H9 (cell line): ENCODE data around the gene PTPRK. TPM values are rescaled to one million over a fixed set of nuclear protein-coding genes. Genes with fewer than 3 reads are reported as not detected.
A peak's percentile ranks its signal among the peaks of the same experiment; 100 is the strongest.

Experiments
- DNase-seq: peaks from one replicate; pipeline ENCODE4 v3.0.0-alpha.2; 2017
- H2AFZ ChIP-seq: one replicate; pipeline ENCODE4 v1.6.1; 2013; ENCODE audit warnings: mild to moderate bottlenecking, low read length, control low read depth, moderate library complexity
- H2AK5ac ChIP-seq: 2 replicates; pipeline ENCODE4 v1.6.1; 2013; ENCODE audit warnings: low read length, control low read depth, mixed read lengths; ENCODE audit not compliant: insufficient read length
- H2BK120ac ChIP-seq: one replicate; pipeline ENCODE4 v1.6.1; 2013; ENCODE audit warnings: low read depth, mild to moderate bottlenecking, low read length, control low read depth, inconsistent platforms; ENCODE audit not compliant: poor library complexity, severe bottlenecking
- H2BK12ac ChIP-seq: 2 replicates; pipeline ENCODE4 v1.6.1; 2013; ENCODE audit warnings: low read length, control low read depth, mixed read lengths, low read depth; ENCODE audit not compliant: insufficient read length
- H2BK15ac ChIP-seq: 2 replicates; pipeline ENCODE4 v1.6.1; 2013; ENCODE audit warnings: low read depth, low read length, control low read depth
- H2BK20ac ChIP-seq: one replicate; pipeline ENCODE4 v1.6.1; 2013; ENCODE audit warnings: low read depth, mild to moderate bottlenecking, low read length, control low read depth, inconsistent platforms; ENCODE audit not compliant: poor library complexity, severe bottlenecking
- H2BK5ac ChIP-seq: 2 replicates; pipeline ENCODE4 v1.6.1; 2013; ENCODE audit warnings: low read length, control low read depth, mixed read lengths; ENCODE audit not compliant: insufficient read length
- H3K14ac ChIP-seq: 2 replicates; pipeline ENCODE4 v1.6.1; 2013; ENCODE audit warnings: low read length, control low read depth; ENCODE audit not compliant: insufficient read depth
- H3K18ac ChIP-seq: 2 replicates; pipeline ENCODE4 v1.6.1; 2013; ENCODE audit warnings: low read depth, mild to moderate bottlenecking, mixed read lengths, low read length, control low read depth; ENCODE audit not compliant: insufficient read length
- H3K23ac ChIP-seq: 2 replicates; pipeline ENCODE4 v1.6.1; 2013; ENCODE audit warnings: low read length, control low read depth, mixed read lengths, low read depth; ENCODE audit not compliant: insufficient read length
- H3K23me2 ChIP-seq: 2 replicates; pipeline ENCODE4 v1.6.1; 2013; ENCODE audit warnings: low read depth, mild to moderate bottlenecking, mixed read lengths, low read length, control low read depth; ENCODE audit not compliant: insufficient read length, poor library complexity, severe bottlenecking
- H3K27ac ChIP-seq: 2 replicates; pipeline ENCODE4 v1.5.1; 2013; ENCODE audit warnings: low read length, control low read depth, mixed read lengths, low read depth; ENCODE audit not compliant: insufficient read length
- H3K27me3 ChIP-seq: 2 replicates; pipeline ENCODE4 v1.6.1; 2013; ENCODE audit warnings: low read length, control low read depth, inconsistent platforms; ENCODE audit not compliant: insufficient read depth
- H3K4ac ChIP-seq: 2 replicates; pipeline ENCODE4 v1.6.1; 2013; ENCODE audit warnings: low read depth, mild to moderate bottlenecking, control low read depth, inconsistent platforms, low read length, moderate library complexity
- H3K4me1 ChIP-seq: 2 replicates; pipeline ENCODE4 v1.6.1; 2013; ENCODE audit warnings: low read length, control low read depth, inconsistent platforms; ENCODE audit not compliant: insufficient read depth
- H3K4me2 ChIP-seq: 2 replicates; pipeline ENCODE4 v1.6.1; 2013; ENCODE audit warnings: low read length, control low read depth, mixed read lengths; ENCODE audit not compliant: insufficient read length, insufficient read depth
- H3K56ac ChIP-seq: 2 replicates; pipeline ENCODE4 v1.6.1; 2013; ENCODE audit warnings: low read depth, mild to moderate bottlenecking, mixed read lengths, low read length, control low read depth; ENCODE audit not compliant: insufficient read length
- H3K79me1 ChIP-seq: 2 replicates; pipeline ENCODE4 v1.6.1; 2013; ENCODE audit warnings: low read depth, mild to moderate bottlenecking, moderate library complexity, low read length, control low read depth, inconsistent platforms; ENCODE audit not compliant: insufficient read depth, poor library complexity, severe bottlenecking
- H3K79me2 ChIP-seq: 2 replicates; pipeline ENCODE4 v1.6.1; 2013; ENCODE audit warnings: low read length, control low read depth, inconsistent platforms; ENCODE audit not compliant: insufficient read depth
- H3K9ac ChIP-seq: 2 replicates; pipeline ENCODE4 v1.6.1; 2013; ENCODE audit warnings: low read length, control low read depth, mixed read lengths; ENCODE audit not compliant: insufficient read length; ENCODE audit errors: extremely low read depth
- H3K9me3 ChIP-seq: one replicate; pipeline ENCODE4 v1.6.1; 2013; ENCODE audit warnings: low read depth, low read length, inconsistent platforms; ENCODE audit not compliant: control insufficient read depth
- H3T11ph ChIP-seq: one replicate; pipeline ENCODE4 v1.6.1; 2013; ENCODE audit warnings: mild to moderate bottlenecking, low read length, control low read depth, inconsistent platforms
- H4K20me1 ChIP-seq: one replicate; pipeline ENCODE4 v1.6.1; 2013; ENCODE audit not compliant: control insufficient read depth, insufficient read length, insufficient read depth
- H4K5ac ChIP-seq: 2 replicates; pipeline ENCODE4 v1.6.1; 2013; ENCODE audit warnings: low read depth, mild to moderate bottlenecking, mixed read lengths, low read length, control low read depth; ENCODE audit not compliant: insufficient read length
- H4K8ac ChIP-seq: replicated peaks from 2 replicates; pipeline ENCODE4 v1.6.1; 2013; ENCODE audit warnings: low read length, control low read depth, mixed read lengths, low read depth; ENCODE audit not compliant: insufficient read length
- H4K91ac ChIP-seq: 2 replicates; pipeline ENCODE4 v1.6.1; 2013; ENCODE audit warnings: low read depth, mild to moderate bottlenecking, moderate library complexity, mixed read lengths, low read length, control low read depth; ENCODE audit not compliant: insufficient read length
- H3K27ac Mint-ChIP-seq, 3 experiments: 2 replicates in 2 of 3; 3 replicates in 1 of 3; pipeline ENCODE4 v1.8.0; 2020 to 2021; ENCODE audit warnings: mixed read lengths in 3 of 3, mild to moderate bottlenecking in 1 of 3, moderate library complexity in 1 of 3
- H3K27me3 Mint-ChIP-seq: 2 replicates; pipeline ENCODE4 v1.8.0; 2021; ENCODE audit warnings: low read depth, mild to moderate bottlenecking, moderate library complexity, mixed read lengths
- H3K36me3 Mint-ChIP-seq, 3 experiments: 2 replicates in 2 of 3; 3 replicates in 1 of 3; pipeline ENCODE4 v1.8.0; 2020 to 2021; ENCODE audit warnings: low read depth in 3 of 3, mixed read lengths in 3 of 3; ENCODE audit not compliant: insufficient read depth in 1 of 3
- H3K4me1 Mint-ChIP-seq, 2 experiments: 2 replicates each; pipeline ENCODE4 v1.8.0; 2020; ENCODE audit warnings: mixed read lengths in 2 of 2
- H3K4me3 Mint-ChIP-seq, 2 experiments: 2 replicates in 1 of 2; 3 replicates in 1 of 2; pipeline ENCODE4 v1.8.0; 2020 to 2021; ENCODE audit warnings: mild to moderate bottlenecking in 2 of 2, mixed read lengths in 2 of 2, moderate library complexity in 1 of 2
- H3K9me3 Mint-ChIP-seq, 2 experiments: 2 replicates in 1 of 2; 3 replicates in 1 of 2; pipeline ENCODE4 v1.8.0; 2020; ENCODE audit warnings: mild to moderate bottlenecking in 2 of 2, mixed read lengths in 2 of 2, moderate library complexity in 1 of 2
- WGBS: extraction: QIAGEN DNeasy Blood & Tissue Kit; methylation state at CpG from one replicate; pipeline ENCODE4 v1.1.7; 2013; ENCODE audit warnings: missing lambda C conversion rate, low lambda C conversion rate, mixed read lengths; ENCODE audit not compliant: insufficient read length; ENCODE audit errors: extremely low coverage; 5-methylcytosine and 5-hydroxymethylcytosine counted together
- total RNA-seq: library from RNA; stranded (reverse); gene quantifications from 2 replicates; pipeline ENCODE4 v1.2.1, GENCODE V29; 2021
- TF ChIP-seq, protein P1 (sequence below): fragments of 200-600 bp; sonication (generic); conservative IDR thresholded peaks from 3 replicates; pipeline ENCODE4 v1.8.0; 2021; ENCODE audit warnings: antibody characterized with exemption, mild to moderate bottlenecking

Gene PTPRK
- total RNA-seq, 1 experiment from 2014 or later = 47.9 TPM

DNA sequence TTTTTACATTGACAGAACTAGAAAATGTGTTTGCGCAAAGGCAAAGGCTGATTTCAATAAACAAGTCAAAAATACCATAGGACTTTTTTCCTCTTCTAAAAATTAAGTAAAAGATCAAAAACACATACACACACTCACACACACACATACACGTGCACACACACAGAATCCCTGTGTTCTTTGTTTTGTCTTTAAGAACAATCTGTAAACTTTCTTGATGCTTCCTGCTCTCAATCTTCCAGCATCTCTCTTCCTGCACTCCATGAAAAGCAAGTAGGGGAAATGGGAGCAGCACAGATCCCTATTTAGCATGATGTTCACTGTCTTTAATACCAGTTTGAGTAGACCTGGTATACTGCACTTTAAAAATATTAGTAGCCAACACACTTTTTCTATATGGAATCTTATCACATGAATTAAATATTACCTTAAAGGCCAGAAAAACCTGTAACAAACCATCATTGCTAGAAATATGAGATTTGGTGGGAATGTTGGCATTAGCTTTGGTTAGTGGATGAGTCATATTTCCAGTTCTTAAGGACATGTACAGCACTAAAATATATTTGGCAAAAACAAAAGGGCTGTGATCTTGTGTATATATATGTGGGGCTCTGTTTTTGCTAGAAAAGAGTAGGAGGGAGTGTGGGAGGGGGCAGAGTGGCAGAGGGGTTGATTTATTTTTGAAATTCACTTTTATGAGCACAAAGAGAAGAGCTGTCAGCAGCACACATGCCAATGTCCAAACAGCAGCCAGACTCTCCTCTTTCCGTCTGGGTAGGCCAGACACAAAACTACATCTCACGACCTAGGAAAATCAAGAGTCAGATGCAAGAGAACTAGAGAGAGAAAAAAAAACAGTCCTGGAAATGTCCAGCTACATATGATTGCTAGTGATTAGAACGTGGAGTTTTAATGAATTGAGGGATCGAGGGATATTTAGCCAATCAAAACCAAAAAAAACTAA, 4.6 kb downstream of the PTPRK start:
- H3K14ac ChIP-seq = no peak overlapping the region
- H3K23me2 ChIP-seq = peaks cover 18% of the 10 kb centered on the region
- no peak overlapping the region for H3K23ac ChIP-seq
- H3K79me1 ChIP-seq = peaks cover 4% of the 10 kb centered on the region
- H4K8ac ChIP-seq = no peak overlapping the region
- no peak overlapping the region for H3T11ph ChIP-seq
- H2BK12ac ChIP-seq = no peak overlapping the region
- H4K91ac ChIP-seq = no peak overlapping the region
- no peak overlapping the region for H2BK120ac ChIP-seq
- no peak overlapping the region for H3K4me2 ChIP-seq
- TF ChIP-seq, protein P1, sequence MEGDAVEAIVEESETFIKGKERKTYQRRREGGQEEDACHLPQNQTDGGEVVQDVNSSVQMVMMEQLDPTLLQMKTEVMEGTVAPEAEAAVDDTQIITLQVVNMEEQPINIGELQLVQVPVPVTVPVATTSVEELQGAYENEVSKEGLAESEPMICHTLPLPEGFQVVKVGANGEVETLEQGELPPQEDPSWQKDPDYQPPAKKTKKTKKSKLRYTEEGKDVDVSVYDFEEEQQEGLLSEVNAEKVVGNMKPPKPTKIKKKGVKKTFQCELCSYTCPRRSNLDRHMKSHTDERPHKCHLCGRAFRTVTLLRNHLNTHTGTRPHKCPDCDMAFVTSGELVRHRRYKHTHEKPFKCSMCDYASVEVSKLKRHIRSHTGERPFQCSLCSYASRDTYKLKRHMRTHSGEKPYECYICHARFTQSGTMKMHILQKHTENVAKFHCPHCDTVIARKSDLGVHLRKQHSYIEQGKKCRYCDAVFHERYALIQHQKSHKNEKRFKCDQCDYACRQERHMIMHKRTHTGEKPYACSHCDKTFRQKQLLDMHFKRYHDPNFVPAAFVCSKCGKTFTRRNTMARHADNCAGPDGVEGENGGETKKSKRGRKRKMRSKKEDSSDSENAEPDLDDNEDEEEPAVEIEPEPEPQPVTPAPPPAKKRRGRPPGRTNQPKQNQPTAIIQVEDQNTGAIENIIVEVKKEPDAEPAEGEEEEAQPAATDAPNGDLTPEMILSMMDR = no peak
- H3K27ac Mint-ChIP-seq = peak overlapping the region in 2 of 3 experiments; percentile 60 to 62; a peak in 4 of 7 replicates
- H3K4me1 Mint-ChIP-seq = peaks cover 25 to 37% of the 10 kb centered on the region in 2 experiments
- no peaks in the 10 kb centered on the region for H3K9me3 ChIP-seq
- no peak for DNase-seq
- H2AFZ ChIP-seq = no peak overlapping the region
- no peak overlapping the region for H3K18ac ChIP-seq
- H3K4me1 ChIP-seq = no peaks in the 10 kb centered on the region
- no peak overlapping the region for H3K4ac ChIP-seq
- H3K56ac ChIP-seq = no peak overlapping the region
- H2BK20ac ChIP-seq = no peak overlapping the region
- no peaks in the 10 kb centered on the region for H3K27me3 ChIP-seq
- no peaks in the 10 kb centered on the region for H3K27me3 Mint-ChIP-seq
- H2BK15ac ChIP-seq = no peak overlapping the region
- H3K9ac ChIP-seq = no peak overlapping the region
- H3K27ac ChIP-seq = no peak overlapping the region
- no peak overlapping the region for H2BK5ac ChIP-seq
- no peak overlapping the region for H2AK5ac ChIP-seq
- no CpG with 5 or more reads among the region's 6 CpGs for WGBS
- H3K79me2 ChIP-seq = peaks cover 18% of the 10 kb centered on the region; the same call in 1 of the 2 replicates
- H4K20me1 ChIP-seq = no peaks in the 10 kb centered on the region
- no peak overlapping the region for H4K5ac ChIP-seq
- H3K36me3 Mint-ChIP-seq = no peaks in the 10 kb centered on the region; a peak in 1 of 7 replicates
- H3K9me3 Mint-ChIP-seq = no peaks in the 10 kb centered on the region; a peak in 1 of 5 replicates
- H3K4me3 Mint-ChIP-seq = no peak overlapping the region
